ENCODE data around the gene DBNL. TPM values are rescaled to one million over a fixed set of nuclear protein-coding genes. Genes with fewer than 3 reads are reported as not detected.
A peak's percentile ranks its signal among the peaks of the same experiment; 100 is the strongest.

The DBNL gene
- total RNA-seq, 4 donors from 2014 or later: 113 to 139 (median 126) TPM

DNA sequence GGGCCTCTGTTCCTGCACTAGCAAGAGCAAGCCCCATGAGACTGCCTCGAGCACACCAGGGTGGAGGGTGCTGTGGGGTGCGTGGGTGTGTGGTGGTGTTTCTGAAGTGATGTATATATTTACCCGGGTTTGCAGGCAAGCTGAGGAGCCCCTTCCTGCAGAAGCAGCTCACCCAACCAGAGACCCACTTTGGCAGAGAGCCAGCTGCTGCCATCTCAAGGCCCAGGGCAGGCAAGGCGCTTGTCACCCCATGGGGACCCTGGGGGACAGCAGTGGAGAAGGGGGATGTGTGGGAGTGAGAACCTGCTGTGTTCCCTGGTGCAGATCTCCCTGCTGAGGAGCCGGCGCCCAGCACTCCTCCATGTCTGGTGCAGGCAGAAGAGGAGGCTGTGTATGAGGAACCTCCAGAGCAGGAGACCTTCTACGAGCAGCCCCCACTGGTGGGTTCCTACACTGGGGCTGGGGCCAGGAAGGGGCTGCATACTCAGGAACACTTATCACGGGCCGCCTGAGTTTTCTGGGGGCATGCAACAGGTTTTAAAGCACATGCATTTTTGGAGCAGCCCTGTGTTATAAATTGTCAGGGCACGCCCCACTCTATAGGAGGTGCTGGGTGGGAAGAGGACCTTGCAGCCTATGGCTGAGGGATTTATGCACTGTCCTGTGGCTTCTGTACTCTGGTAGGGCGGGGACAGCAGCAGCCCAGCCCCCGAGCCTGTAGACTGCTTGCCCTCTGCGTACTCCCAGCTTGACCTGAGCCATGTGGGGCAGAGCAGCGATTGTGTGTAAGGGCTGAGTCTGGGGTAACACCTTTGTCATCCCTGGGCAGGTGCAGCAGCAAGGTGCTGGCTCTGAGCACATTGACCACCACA is 15.0 kb downstream of the DBNL start:
- no peak for DNase-seq (ENCODE audit: low spot score in 2 of 2)
- Histone ChIP-seq H3K9me3 (no peaks in the 10 kb centered on the region), H3K36me3 (peaks cover 8 to 83% (median 46%) of the 10 kb centered on the region in 3 donors), H3K27me3 (no peaks in the 10 kb centered on the region), H3K4me3 (no peak overlapping the region), H3K27ac (peak overlapping the region in 1 of 4 donors; percentile 40), H3K4me1 (peaks cover 0 to 17% (median 4%) of the 10 kb centered on the region in 4 donors)
- 87 to 93% methylated on average over 10 to 11 of the region's 14 CpGs for WGBS, 2 donors
- no peak for TF ChIP-seq EP300 (IDR thresholded peaks at IDR 0.05)
- TF ChIP-seq, protein P1, sequence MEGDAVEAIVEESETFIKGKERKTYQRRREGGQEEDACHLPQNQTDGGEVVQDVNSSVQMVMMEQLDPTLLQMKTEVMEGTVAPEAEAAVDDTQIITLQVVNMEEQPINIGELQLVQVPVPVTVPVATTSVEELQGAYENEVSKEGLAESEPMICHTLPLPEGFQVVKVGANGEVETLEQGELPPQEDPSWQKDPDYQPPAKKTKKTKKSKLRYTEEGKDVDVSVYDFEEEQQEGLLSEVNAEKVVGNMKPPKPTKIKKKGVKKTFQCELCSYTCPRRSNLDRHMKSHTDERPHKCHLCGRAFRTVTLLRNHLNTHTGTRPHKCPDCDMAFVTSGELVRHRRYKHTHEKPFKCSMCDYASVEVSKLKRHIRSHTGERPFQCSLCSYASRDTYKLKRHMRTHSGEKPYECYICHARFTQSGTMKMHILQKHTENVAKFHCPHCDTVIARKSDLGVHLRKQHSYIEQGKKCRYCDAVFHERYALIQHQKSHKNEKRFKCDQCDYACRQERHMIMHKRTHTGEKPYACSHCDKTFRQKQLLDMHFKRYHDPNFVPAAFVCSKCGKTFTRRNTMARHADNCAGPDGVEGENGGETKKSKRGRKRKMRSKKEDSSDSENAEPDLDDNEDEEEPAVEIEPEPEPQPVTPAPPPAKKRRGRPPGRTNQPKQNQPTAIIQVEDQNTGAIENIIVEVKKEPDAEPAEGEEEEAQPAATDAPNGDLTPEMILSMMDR (IDR thresholded peaks at IDR 0.05): no peak

DNA sequence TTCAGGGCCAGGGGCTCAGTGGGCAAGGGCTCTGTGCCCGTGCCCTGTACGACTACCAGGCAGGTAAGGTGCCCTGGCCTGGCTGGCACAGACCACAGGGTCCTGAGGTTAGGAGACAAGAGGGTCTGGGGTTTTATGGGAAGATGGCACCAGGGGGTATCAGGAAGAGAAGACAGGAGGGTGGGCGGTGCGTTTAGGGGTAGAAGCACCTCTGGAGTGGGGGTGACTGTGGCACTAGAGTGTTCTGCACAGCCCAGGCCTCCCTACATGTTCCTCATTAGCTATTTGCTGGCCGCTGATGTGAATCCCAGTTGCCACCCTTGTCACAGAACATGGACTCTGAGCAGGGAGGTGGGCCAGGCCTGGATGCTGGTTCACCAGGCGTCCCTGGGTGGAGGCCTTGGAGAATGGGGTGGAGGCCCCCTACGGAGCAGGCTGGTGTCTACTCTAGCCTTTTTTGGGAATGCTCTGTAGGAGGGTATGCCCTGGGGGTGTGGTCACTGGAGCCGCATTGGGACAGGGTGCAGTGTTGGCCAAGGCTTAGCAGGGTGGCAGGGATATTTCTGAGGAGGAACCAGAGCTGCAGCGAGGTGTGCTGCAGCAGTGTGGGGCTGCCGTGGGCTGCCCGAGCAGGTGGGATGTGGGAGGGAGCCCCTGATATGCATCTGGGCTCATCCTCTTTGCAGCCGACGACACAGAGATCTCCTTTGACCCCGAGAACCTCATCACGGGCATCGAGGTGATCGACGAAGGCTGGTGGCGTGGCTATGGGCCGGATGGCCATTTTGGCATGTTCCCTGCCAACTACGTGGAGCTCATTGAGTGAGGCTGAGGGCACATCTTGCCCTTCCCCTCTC is 15.8 kb downstream of the DBNL start:
- H3K4me3 ChIP-seq: no peak overlapping the region
- H3K4me1 ChIP-seq: peaks cover 0 to 25% (median 12%) of the 10 kb centered on the region in 4 donors
- peak in 1 of 2 donors; percentile 3 for DNase-seq (ENCODE audit: low spot score in 2 of 2)
- H3K27me3 ChIP-seq: no peaks in the 10 kb centered on the region
- no peak overlapping the region for H3K27ac ChIP-seq
- H3K36me3 ChIP-seq: peaks cover 8 to 74% (median 46%) of the 10 kb centered on the region in 3 donors
- WGBS, 2 donors: 92 to 96% methylated on average over 20 of the region's 21 CpGs
- H3K9me3 ChIP-seq: no peaks in the 10 kb centered on the region
- TF ChIP-seq, protein P1 (IDR thresholded peaks at IDR 0.05): no peak

DNA sequence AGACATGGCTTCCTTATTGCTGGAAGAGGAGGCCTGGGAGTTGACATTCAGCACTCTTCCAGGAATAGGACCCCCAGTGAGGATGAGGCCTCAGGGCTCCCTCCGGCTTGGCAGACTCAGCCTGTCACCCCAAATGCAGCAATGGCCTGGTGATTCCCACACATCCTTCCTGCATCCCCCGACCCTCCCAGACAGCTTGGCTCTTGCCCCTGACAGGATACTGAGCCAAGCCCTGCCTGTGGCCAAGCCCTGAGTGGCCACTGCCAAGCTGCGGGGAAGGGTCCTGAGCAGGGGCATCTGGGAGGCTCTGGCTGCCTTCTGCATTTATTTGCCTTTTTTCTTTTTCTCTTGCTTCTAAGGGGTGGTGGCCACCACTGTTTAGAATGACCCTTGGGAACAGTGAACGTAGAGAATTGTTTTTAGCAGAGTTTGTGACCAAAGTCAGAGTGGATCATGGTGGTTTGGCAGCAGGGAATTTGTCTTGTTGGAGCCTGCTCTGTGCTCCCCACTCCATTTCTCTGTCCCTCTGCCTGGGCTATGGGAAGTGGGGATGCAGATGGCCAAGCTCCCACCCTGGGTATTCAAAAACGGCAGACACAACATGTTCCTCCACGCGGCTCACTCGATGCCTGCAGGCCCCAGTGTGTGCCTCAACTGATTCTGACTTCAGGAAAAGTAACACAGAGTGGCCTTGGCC is 16.6 kb downstream of the DBNL start:
- TF ChIP-seq, protein P1 (IDR thresholded peaks at IDR 0.05): no peak
- TF ChIP-seq EP300 (IDR thresholded peaks at IDR 0.05): no peak
- TF ChIP-seq POLR2A (IDR thresholded peaks at IDR 0.05): no peak
- H3K4me3 ChIP-seq: no peak overlapping the region
- peaks cover 0 to 33% (median 17%) of the 10 kb centered on the region in 4 donors for H3K4me1 ChIP-seq
- WGBS, 2 donors: 70 to 73% methylated on average over 7 of the region's 8 CpGs
- no peak overlapping the region for H3K27ac ChIP-seq
- H3K27me3 ChIP-seq: no peaks in the 10 kb centered on the region
- H3K9me3 ChIP-seq: no peaks in the 10 kb centered on the region
- DNase-seq (ENCODE audit: low spot score in 2 of 2): peak in 1 of 2 donors; percentile 1
- peaks cover 8 to 66% (median 46%) of the 10 kb centered on the region in 3 donors for H3K36me3 ChIP-seq

DNA sequence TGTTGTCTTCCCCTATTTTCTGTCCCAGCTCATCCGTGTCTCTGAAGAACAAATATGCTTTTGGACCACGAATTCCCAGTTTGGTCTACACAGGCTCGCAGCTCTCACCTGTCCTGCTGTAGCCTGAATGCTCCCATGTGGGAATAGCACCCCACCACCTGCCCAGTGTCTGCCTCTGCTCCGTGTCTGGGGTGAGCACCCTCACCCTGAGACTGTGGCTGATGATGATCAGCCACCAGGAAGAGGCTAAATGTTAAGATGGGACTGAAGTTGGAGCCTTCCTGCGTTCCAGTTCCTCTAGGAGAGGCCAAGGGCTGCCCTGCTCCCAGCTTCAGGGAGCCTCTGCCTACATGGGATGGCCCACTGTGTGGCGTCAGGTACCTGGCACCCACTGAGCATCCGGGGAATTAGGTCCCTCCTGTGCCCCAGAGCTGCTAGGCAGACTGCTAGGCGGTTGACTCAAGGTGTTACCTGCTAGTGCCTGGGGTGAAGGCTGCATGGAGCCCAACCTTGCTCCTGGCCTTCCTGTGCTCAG is 17.2 kb downstream of the DBNL start:
- no peak for TF ChIP-seq EP300 (IDR thresholded peaks at IDR 0.05)
- TF ChIP-seq, protein P1 (IDR thresholded peaks at IDR 0.05): no peak
- TF ChIP-seq POLR2A (IDR thresholded peaks at IDR 0.05): no peak
- WGBS, 2 donors: 79 to 85% methylated on average over 6 to 8 of the region's 8 CpGs
- H3K27ac ChIP-seq: no peak overlapping the region
- no peaks in the 10 kb centered on the region for H3K9me3 ChIP-seq
- no peaks in the 10 kb centered on the region for H3K27me3 ChIP-seq
- peak in 1 of 2 donors; percentile 4 for DNase-seq (ENCODE audit: low spot score in 2 of 2)
- peaks cover 8 to 60% (median 40%) of the 10 kb centered on the region in 3 donors for H3K36me3 ChIP-seq
- no peak overlapping the region for H3K4me3 ChIP-seq
- H3K4me1 ChIP-seq: peaks cover 0 to 36% (median 17%) of the 10 kb centered on the region in 4 donors

Measured in tibial nerve (tissue), 4 donors.